DND-41 (cell line): Measurements from ENCODE around the gene TRAM2.

Source experiments
- ATAC-seq: fragments of 200-7000 bp; cut with Tn5 transposase; 3 replicates; pipeline ENCODE4 v1.9.1; 2021; ENCODE audit warnings: low read depth; ENCODE audit not compliant: insufficient read depth
- DNase-seq: peaks from one replicate; pipeline ENCODE4 v3.0.0-alpha.2; 2020
- H2AFZ ChIP-seq: 2 replicates; pipeline ENCODE4 v1.6.0; 2012; ENCODE audit warnings: low read depth, low read length
- H3K27ac ChIP-seq: 2 replicates; pipeline ENCODE4 v1.5.1; 2012; ENCODE audit warnings: low read length, inconsistent platforms
- H3K27me3 ChIP-seq: fragments of 200-600 bp; sonication (generic); 2 replicates; pipeline ENCODE4 v1.6.0; 2012; ENCODE audit warnings: low read length, mild to moderate bottlenecking, inconsistent platforms; ENCODE audit not compliant: insufficient read depth, poor library complexity
- H3K36me3 ChIP-seq: 2 replicates; pipeline ENCODE4 v1.5.1; 2012; ENCODE audit warnings: low read length, inconsistent platforms; ENCODE audit not compliant: insufficient read depth
- H3K4me1 ChIP-seq: 2 replicates; pipeline ENCODE4 v1.5.1; 2012; ENCODE audit warnings: mild to moderate bottlenecking, low read length; ENCODE audit not compliant: insufficient read depth
- H3K4me2 ChIP-seq: 2 replicates; pipeline ENCODE4 v1.6.0; 2012; ENCODE audit warnings: mild to moderate bottlenecking, moderate library complexity, low read length, inconsistent platforms; ENCODE audit not compliant: insufficient read depth
- H3K4me3 ChIP-seq, 2 experiments: fragments of 200-600 bp in 1 of 2; shearing (Covaris generic) in 1 of 2; 2 replicates each; pipeline ENCODE4 v1.5.1; 2012 to 2016; ENCODE audit warnings: inconsistent platforms in 2 of 2, low read length in 2 of 2, mild to moderate bottlenecking in 2 of 2, low read depth in 1 of 2, moderate library complexity in 1 of 2
- H3K79me2 ChIP-seq: 2 replicates; pipeline ENCODE4 v1.6.0; 2012; ENCODE audit warnings: low read length, inconsistent platforms; ENCODE audit not compliant: insufficient read depth
- H3K9ac ChIP-seq: 2 replicates; pipeline ENCODE4 v1.6.0; 2012; ENCODE audit warnings: low read depth, mild to moderate bottlenecking, inconsistent platforms, low read length, moderate library complexity
- H3K9me3 ChIP-seq: 2 replicates; pipeline ENCODE4 v1.5.1; 2012; ENCODE audit warnings: low read length, moderate library complexity, mild to moderate bottlenecking, inconsistent platforms; ENCODE audit not compliant: insufficient read depth, severe bottlenecking
- H4K20me1 ChIP-seq: 2 replicates; pipeline ENCODE4 v1.6.0; 2012; ENCODE audit warnings: low read length; ENCODE audit not compliant: insufficient read depth
- CTCF ChIP-seq: IDR thresholded peaks from 2 replicates; pipeline ENCODE4 v1.5.1; 2012; ENCODE audit warnings: borderline replicate concordance, low read length, moderate library complexity, mild to moderate bottlenecking; ENCODE audit not compliant: poor library complexity, severe bottlenecking; ENCODE audit errors: extremely low read depth
- EZH2 ChIP-seq: IDR thresholded peaks from 3 replicates; pipeline ENCODE4 v1.6.1; 2012; ENCODE audit warnings: borderline replicate concordance, low read depth, mild to moderate bottlenecking, moderate library complexity, low read length, inconsistent platforms; ENCODE audit not compliant: severe bottlenecking

TRAM2 gene

GRCh38 chr6:52554684-52555280 lies 22.1 kb downstream of the TRAM2 start:
- H3K4me1 ChIP-seq: no peaks in the 10 kb centered on the region
- H2AFZ ChIP-seq: no peak overlapping the region
- peaks cover 17% of the 10 kb centered on the region; the same call in 1 of the 2 replicates for H4K20me1 ChIP-seq
- DNase-seq (no peak), ATAC-seq (no peak)
- no peak overlapping the region for H3K4me2 ChIP-seq
- no peak overlapping the region for H3K4me3 ChIP-seq
- 0 out of 2 replicates have a peak, but pooled peaks cover 3% of the 10 kb centered on the region for H3K36me3 ChIP-seq
- H3K9ac ChIP-seq: no peak overlapping the region
- H3K79me2 ChIP-seq: peaks cover 59% of the 10 kb centered on the region
- no peak overlapping the region for H3K27ac ChIP-seq
- no peak for TF ChIP-seq EZH2
- TF ChIP-seq CTCF: no peak
- H3K27me3 ChIP-seq: no peaks in the 10 kb centered on the region
- H3K9me3 ChIP-seq: no peaks in the 10 kb centered on the region

- no peak overlapping the region for H3K4me2 ChIP-seq
These were observed 23.1 kb downstream of the TRAM2 start for GRCh38 chr6:52553719-52554118.

GRCh38 chr6:52553158-52553557 lies 23.7 kb downstream of the TRAM2 start:
- DNase-seq: no peak
- Histone ChIP-seq H3K4me2 (no peak overlapping the region), H3K9me3 (no peaks in the 10 kb centered on the region), H3K27ac (no peak overlapping the region), H3K27me3 (no peaks in the 10 kb centered on the region), H3K79me2 (peaks cover 60% of the 10 kb centered on the region), H3K4me3 (no peak overlapping the region), H4K20me1 (peaks cover 17% of the 10 kb centered on the region; the same call in 1 of the 2 replicates), H3K36me3 (0 out of 2 replicates have a peak, but pooled peaks cover 3% of the 10 kb centered on the region), H2AFZ (no peak overlapping the region), H3K4me1 (no peaks in the 10 kb centered on the region), H3K9ac (no peak overlapping the region)
- ATAC-seq: no peak
- TF ChIP-seq EZH2: no peak
- TF ChIP-seq CTCF: no peak

More at GRCh38 chr6:52553719-52554118, 23.1 kb downstream of the TRAM2 start:
- no peak overlapping the region for H3K9ac ChIP-seq
- peaks cover 17% of the 10 kb centered on the region; the same call in 1 of the 2 replicates for H4K20me1 ChIP-seq
- 0 out of 2 replicates have a peak, but pooled peaks cover 3% of the 10 kb centered on the region for H3K36me3 ChIP-seq
- ATAC-seq (no peak), DNase-seq (no peak)
- no peaks in the 10 kb centered on the region for H3K27me3 ChIP-seq
- H3K27ac ChIP-seq: no peak overlapping the region
- H3K9me3 ChIP-seq: no peaks in the 10 kb centered on the region
- no peak overlapping the region for H2AFZ ChIP-seq
- H3K4me3 ChIP-seq: no peak overlapping the region
- TF ChIP-seq CTCF: no peak
- TF ChIP-seq EZH2: no peak
- peaks cover 61% of the 10 kb centered on the region for H3K79me2 ChIP-seq
- no peaks in the 10 kb centered on the region for H3K4me1 ChIP-seq
